Peyer's patch (tissue), 4 donors: ENCODE data around the gene STK25. TPM values are rescaled to one million over a fixed set of nuclear protein-coding genes. Genes with fewer than 3 reads are reported as not detected.

ENCODE experiments used
- DNase-seq, 3 donors: peaks; one replicate each; pipeline ENCODE4 v3.0.0-alpha.2; 2017 to 2019
- H3K27ac ChIP-seq, 4 donors: fragments of 200-600 bp; sonication (generic); one replicate each; pipeline ENCODE4 v1.5.1; 2016 to 2019
- H3K27me3 ChIP-seq, 2 donors: fragments of 200-600 bp; sonication (generic); one replicate each; pipeline ENCODE4 v1.5.1; 2019
- H3K36me3 ChIP-seq, 3 donors: fragments of 200-600 bp; sonication (generic); one replicate each; pipeline ENCODE4 v1.5.1; 2016 to 2019
- H3K4me1 ChIP-seq, 4 donors: fragments of 200-600 bp; sonication (generic); one replicate each; pipeline ENCODE4 v1.5.1; 2016 to 2019
- H3K4me3 ChIP-seq, 4 donors: fragments of 200-600 bp; sonication (generic); 1 replicate in 3 of 4; 2 replicates in 1 of 4; pipeline ENCODE4 v1.5.1; 2016 to 2019; ENCODE audit warnings: mild to moderate bottlenecking in 1 of 4
- H3K9me3 ChIP-seq, 4 donors: fragments of 200-600 bp; sonication (generic); one replicate each; pipeline ENCODE4 v1.5.1; 2016 to 2019; ENCODE audit warnings: mild to moderate bottlenecking in 1 of 4
- POLR2A ChIP-seq, 2 donors: fragments of 450-650 bp; IDR thresholded peaks; one replicate each; pipeline ENCODE4 v1.5.1; 2017; ENCODE audit warnings: antibody characterized with exemption in 2 of 2, mild to moderate bottlenecking in 2 of 2, moderate library complexity in 2 of 2
- total RNA-seq, 4 donors: library from RNA; depleted of rRNA; stranded (reverse); fragments of >200 nt; gene quantifications; one replicate each; pipeline ENCODE4 v1.1.0, GENCODE V29; 2016
- TF ChIP-seq, protein P1 (sequence below), 6 experiments: fragments of 450-650 bp in 4 of 6; fragments of 200-600 bp in 2 of 6; sonication (generic) in 1 of 6; IDR thresholded peaks; one replicate each; pipeline ENCODE4 v1.5.1; 2017 to 2019; ENCODE audit warnings: antibody characterized with exemption in 6 of 6, mild to moderate bottlenecking in 3 of 6, moderate library complexity in 1 of 6

Gene STK25
- total RNA-seq, 4 donors from 2014 or later: 149 to 356 (median 275) TPM

DNA sequence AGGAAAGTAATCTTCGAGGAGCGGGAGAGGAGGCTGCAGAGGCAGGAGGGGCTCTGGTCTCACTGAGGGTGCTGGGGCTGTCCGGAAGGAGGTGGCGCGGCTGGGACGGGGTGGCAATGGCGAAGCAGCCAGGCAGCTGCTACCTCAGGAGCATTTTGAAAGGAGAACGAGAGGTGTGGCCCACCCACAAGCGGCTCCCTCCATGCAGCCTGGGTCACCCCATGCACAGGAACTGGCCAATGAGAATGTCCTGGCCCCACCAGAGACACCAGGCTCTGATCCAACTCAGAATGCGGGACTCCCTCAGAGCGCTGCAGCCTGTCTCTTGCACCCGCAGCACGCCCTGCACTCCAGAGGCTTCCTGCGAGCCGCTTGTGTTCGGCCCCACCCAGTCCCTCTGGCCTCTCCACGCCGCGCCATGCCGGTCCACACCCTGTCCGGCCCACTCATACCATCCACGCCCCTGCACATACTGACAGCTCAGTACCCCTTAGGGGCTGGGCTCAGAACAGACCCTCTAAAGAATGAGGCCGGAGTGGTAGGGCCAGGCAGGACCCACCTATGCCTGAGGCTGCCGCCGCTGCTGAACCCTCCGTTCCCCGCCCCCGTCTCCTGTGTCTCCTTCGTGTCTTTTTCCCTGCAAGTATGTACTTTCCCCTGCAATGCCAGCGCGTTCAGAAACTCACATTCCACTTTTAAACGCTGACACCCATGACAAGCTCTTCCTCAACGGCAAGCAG is 43.8 kb upstream of the STK25 start:
- no peak for TF ChIP-seq POLR2A (IDR thresholded peaks at IDR 0.05)
- TF ChIP-seq, protein P1, sequence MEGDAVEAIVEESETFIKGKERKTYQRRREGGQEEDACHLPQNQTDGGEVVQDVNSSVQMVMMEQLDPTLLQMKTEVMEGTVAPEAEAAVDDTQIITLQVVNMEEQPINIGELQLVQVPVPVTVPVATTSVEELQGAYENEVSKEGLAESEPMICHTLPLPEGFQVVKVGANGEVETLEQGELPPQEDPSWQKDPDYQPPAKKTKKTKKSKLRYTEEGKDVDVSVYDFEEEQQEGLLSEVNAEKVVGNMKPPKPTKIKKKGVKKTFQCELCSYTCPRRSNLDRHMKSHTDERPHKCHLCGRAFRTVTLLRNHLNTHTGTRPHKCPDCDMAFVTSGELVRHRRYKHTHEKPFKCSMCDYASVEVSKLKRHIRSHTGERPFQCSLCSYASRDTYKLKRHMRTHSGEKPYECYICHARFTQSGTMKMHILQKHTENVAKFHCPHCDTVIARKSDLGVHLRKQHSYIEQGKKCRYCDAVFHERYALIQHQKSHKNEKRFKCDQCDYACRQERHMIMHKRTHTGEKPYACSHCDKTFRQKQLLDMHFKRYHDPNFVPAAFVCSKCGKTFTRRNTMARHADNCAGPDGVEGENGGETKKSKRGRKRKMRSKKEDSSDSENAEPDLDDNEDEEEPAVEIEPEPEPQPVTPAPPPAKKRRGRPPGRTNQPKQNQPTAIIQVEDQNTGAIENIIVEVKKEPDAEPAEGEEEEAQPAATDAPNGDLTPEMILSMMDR (IDR thresholded peaks at IDR 0.05): no peak
- Histone ChIP-seq H3K9me3 (no peaks in the 10 kb centered on the region), H3K4me1 (peaks cover 0 to 10% (median 0%) of the 10 kb centered on the region in 4 donors), H3K27me3 (no peaks in the 10 kb centered on the region), H3K36me3 (no peaks in the 10 kb centered on the region), H3K4me3 (no peak overlapping the region), H3K27ac (no peak overlapping the region)
- no peak for DNase-seq

DNA sequence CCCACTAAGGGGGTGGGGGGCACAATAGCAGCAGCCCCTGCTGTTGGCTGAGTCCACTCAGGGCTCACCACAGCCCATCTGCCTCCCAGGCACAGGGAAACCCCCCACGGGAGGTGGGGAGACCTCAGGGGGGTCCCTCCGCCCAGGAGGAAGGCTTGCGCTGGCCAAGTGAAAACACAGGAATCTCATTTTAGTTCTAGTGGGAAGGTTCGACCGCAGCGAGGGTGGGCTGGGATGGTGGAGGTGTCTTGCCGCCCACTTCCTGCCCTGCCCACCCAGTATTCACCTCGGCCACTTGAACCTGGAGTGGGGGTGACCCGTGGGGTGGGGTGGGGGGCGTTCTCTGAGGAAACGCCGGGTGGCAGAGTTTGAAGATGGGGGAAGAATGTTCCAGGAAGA is 43.2 kb upstream of the STK25 start:
- H3K4me3 ChIP-seq: no peak overlapping the region
- TF ChIP-seq POLR2A (IDR thresholded peaks at IDR 0.05): no peak
- TF ChIP-seq, protein P1 (IDR thresholded peaks at IDR 0.05): no peak
- no peak for DNase-seq
- H3K27me3 ChIP-seq: no peaks in the 10 kb centered on the region
- H3K4me1 ChIP-seq: peaks cover 0 to 10% (median 0%) of the 10 kb centered on the region in 4 donors
- H3K36me3 ChIP-seq: no peaks in the 10 kb centered on the region
- no peaks in the 10 kb centered on the region for H3K9me3 ChIP-seq
- no peak overlapping the region for H3K27ac ChIP-seq

DNA sequence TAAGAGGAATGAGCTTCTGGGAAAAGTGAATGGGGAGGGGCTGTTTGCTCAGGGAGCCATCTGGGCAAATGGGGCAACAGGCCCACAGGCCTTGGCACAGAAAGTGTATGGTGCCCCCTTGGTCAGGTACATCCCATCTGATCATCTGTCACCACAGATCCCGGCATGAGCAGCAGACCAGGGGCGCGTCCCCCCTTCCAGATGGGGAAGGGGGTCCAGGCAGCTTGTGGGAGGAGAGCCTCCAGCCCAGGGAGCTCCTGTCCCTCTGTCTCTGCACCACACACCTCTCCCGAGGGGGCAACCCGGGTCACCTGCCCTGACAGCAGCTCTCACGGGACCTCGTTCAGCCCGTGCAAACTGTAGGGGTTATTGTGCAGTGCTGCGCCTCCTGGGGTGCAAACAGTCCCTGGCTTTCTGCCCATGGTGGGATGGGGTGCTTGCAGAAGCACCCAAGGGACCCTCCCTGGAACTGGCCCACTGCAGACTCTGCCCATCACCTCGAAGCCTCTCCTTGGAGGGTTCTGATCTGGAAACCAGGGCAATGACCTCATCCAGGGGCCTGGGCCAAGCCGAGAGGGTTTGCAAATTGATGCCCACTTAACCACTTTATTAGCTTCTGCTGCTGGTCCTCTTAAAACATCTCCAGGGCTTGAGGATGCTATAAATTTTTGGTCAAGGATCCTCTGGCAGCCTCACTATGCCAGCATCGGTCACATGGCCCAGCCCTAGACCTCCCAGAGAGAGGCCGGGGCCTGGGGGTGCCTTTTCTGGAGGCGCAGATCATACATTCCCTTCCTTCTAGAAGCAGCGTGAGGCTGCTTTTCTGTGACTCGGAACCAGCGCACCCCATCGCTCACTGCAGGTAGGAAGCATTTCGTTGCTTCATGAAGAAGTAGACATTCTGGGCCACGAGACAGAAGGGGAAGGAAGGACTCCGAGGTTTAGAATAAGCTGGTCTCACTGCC is 42.5 kb upstream of the STK25 start:
- no peak overlapping the region for H3K4me3 ChIP-seq
- H3K4me1 ChIP-seq: peaks cover 0 to 10% (median 0%) of the 10 kb centered on the region in 4 donors
- H3K27ac ChIP-seq: peak overlapping the region in 1 of 4 donors; percentile 17
- TF ChIP-seq POLR2A (IDR thresholded peaks at IDR 0.05): no peak
- TF ChIP-seq, protein P1 (IDR thresholded peaks at IDR 0.05): no peak
- no peaks in the 10 kb centered on the region for H3K27me3 ChIP-seq
- no peaks in the 10 kb centered on the region for H3K36me3 ChIP-seq
- DNase-seq: no peak
- H3K9me3 ChIP-seq: no peaks in the 10 kb centered on the region

DNA sequence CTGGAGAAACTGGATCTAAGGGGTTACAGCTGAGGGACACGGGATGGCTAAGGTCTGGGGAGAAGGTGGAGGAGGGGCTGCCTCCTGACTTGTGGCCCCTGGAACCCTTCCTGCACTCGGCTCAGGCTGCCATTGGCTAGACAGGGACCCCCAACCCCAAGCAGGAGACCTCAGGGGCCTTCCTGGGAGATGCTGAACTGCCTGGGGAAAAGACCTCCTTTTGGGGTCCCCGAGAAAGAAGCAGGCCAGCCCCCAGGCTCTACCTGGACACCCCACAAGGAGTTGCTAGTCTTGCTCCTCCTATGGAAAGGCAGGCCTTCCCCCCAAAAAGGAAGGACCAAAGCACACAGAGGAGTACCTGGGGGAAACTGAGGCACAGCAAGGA is 40.1 kb upstream of the STK25 start:
- TF ChIP-seq, protein P1 (IDR thresholded peaks at IDR 0.05): no peak
- no peak for TF ChIP-seq POLR2A (IDR thresholded peaks at IDR 0.05)
- Histone ChIP-seq H3K27me3 (no peaks in the 10 kb centered on the region), H3K36me3 (no peaks in the 10 kb centered on the region), H3K4me1 (peaks cover 0 to 10% (median 0%) of the 10 kb centered on the region in 4 donors), H3K27ac (no peak overlapping the region), H3K4me3 (no peak overlapping the region), H3K9me3 (no peaks in the 10 kb centered on the region)
- no peak for DNase-seq

DNA sequence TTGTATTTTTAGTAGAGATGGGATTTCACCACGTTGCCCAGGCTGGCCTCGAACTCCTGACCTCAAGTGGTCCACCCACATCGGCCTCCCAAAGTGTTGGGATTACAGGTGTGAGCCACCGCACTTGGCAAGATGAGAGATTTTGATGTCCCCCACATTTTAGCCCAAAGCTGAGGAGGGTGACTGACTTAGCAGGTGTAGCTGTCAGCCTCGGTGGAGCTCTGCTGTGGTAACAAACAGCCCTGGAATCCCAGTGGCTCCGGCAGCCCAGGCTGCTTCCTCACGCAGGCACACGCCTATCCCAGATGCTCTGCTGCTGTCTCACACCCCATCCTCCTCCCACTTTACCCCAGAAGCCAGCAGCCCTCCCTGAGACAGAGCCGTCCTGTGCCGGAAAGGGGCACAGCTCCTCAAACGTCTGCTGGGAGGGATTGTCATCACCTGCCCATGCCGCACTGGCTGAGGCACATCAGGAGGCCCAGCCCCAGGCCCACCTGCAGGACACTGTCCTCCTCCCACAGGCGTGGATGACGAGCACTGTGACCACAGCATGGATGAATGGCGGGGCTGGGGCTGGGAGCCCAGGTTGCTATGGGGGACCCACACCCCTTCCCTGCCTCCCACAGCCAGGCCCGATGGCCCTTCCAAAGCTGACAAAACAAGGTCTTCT is 39.5 kb upstream of the STK25 start:
- Histone ChIP-seq H3K4me1 (peaks cover 0 to 10% (median 0%) of the 10 kb centered on the region in 4 donors), H3K36me3 (no peaks in the 10 kb centered on the region), H3K9me3 (no peaks in the 10 kb centered on the region), H3K4me3 (no peak overlapping the region), H3K27ac (no peak overlapping the region), H3K27me3 (no peaks in the 10 kb centered on the region)
- no peak for DNase-seq
- TF ChIP-seq, protein P1 (IDR thresholded peaks at IDR 0.05): no peak
- no peak for TF ChIP-seq POLR2A (IDR thresholded peaks at IDR 0.05)
